GM10248 (cell line): ENCODE measurements around the gene APOO.

Experiments
- CTCF ChIA-PET: fragments of 300-600 bp; sonication (Branson Sonifier 250); formaldehyde crosslinking; extraction: SDS; loops from one replicate; lab custom pipeline; 2021; ENCODE audit warnings: antibody characterized with exemption; lab: Yijun Ruan, JAX
- POLR2A ChIA-PET: fragments of 350-650 bp; sonication (Branson Sonifier 250); formaldehyde crosslinking; extraction: SDS; loops from one replicate; lab custom pipeline; 2020; ENCODE audit warnings: antibody characterized with exemption; lab: Yijun Ruan, JAX
- DNase-seq: peaks from one replicate; pipeline ENCODE4 v3.0.0; 2012; ENCODE audit errors: extremely low spot score
- TF ChIP-seq, protein P1 (sequence below): IDR thresholded peaks from 2 replicates; pipeline ENCODE4 v1.5.1; 2012; ENCODE audit warnings: mild to moderate bottlenecking, low read depth; ENCODE audit errors: extremely low read depth, missing control alignments, control extremely low read depth

APOO gene

DNA sequence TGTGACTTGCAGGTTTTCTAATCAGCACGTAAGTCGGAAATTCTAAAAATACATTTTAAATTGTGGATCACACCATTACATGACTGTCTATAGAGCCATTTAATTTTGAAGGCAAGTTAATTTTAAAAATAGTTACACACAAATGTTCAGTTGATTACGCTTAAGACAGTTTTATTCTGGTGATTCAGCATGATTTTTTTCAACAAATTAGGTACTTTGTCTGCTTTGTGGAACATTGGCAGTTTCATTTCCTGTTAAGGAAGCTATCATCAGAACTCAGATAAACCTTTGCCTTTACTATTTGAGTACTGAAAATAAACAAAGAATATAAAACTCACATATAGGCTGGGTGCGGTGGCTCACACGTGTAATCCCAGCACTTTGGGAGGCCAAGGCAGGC is 105.3 kb downstream of the APOO start:
- ChIA-PET CTCF (no interaction called here), POLR2A (no interaction called here)
- DNase-seq = no peak
- TF ChIP-seq, protein P1, sequence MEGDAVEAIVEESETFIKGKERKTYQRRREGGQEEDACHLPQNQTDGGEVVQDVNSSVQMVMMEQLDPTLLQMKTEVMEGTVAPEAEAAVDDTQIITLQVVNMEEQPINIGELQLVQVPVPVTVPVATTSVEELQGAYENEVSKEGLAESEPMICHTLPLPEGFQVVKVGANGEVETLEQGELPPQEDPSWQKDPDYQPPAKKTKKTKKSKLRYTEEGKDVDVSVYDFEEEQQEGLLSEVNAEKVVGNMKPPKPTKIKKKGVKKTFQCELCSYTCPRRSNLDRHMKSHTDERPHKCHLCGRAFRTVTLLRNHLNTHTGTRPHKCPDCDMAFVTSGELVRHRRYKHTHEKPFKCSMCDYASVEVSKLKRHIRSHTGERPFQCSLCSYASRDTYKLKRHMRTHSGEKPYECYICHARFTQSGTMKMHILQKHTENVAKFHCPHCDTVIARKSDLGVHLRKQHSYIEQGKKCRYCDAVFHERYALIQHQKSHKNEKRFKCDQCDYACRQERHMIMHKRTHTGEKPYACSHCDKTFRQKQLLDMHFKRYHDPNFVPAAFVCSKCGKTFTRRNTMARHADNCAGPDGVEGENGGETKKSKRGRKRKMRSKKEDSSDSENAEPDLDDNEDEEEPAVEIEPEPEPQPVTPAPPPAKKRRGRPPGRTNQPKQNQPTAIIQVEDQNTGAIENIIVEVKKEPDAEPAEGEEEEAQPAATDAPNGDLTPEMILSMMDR = no peak

DNA sequence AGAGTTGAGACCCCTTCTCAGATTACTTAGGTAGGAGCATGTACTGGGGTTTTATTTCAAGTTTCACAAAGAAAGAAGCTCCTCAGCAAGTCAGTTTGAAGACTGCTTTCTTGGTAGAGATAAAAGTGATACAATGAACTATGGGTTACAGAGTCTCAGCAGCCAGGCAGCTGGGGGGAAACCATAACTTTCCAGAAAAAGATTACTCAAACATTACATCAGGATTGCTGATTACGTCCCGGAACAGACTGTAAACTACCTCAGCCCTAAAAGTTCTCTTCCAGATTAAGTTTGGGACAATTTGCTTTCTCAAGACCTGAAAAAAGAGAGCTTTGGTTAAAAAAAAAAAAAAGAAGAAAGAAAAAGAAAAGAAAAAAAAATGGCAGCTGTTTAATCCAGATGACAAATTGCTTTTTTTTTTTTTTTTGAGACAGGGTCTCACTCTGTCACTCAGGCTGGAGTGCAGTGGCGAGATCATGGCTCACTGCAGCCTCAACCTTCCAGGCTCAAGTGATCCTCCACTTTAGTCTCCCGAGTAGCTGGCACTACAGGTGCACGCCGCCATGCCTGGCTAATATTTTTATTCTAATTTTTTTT is 108.2 kb downstream of the APOO start:
- CTCF ChIA-PET = interaction anchor here (1.6 to 2.7 kb wide), 2 partner anchors 16 to 102 kb away, joined by 5 to 8 read pairs; partner anchors contain the start of gene SAT1
- DNase-seq = no peak
- TF ChIP-seq, protein P1 = no peak

DNA sequence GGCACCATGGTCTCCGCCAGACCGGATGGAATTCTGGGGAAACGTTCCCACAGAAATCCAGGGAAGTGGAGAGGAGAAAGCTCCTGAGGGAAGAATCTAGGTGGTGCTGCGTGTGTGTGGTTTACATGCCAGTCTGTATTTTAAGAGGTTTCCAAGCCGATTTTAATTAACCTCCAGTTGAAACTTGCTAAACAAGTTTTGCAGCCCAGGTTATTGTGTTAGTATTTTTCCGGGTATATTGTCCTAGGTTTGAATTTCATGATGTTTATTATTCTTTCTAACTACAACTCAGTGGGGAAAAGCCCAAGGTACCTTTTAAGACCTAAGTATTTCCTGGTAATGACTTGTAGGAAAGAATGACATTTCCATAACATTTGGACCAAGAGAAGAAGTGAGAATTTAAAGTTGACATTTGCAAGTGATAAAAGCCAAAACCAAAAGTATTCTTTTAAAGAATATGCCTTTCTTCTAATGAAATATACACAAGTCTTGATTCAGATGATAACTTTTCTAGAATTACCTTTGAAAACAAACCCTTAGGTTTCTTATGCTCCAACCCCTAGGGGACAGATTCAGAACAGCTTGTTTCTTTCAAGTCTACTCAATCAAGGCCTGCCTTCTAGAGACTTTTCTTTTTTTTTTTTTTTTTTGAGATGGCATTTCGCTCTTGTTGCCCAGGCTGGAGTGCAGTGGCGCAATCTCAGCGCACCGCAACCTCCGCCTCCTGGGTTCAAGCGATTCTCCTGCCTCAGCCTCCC is 110.2 kb downstream of the APOO start:
- CTCF ChIA-PET = interaction anchor here (1.1 to 2.7 kb wide), 3 partner anchors 14 to 42 kb away, joined by 3 to 8 read pairs (median 3); partner anchors contain the start of gene SAT1
- TF ChIP-seq, protein P1 = no peak
- no peak for DNase-seq
- POLR2A ChIA-PET = no interaction called here

More for the DNA sequence above, 108.2 kb downstream of the APOO start:
- POLR2A ChIA-PET = no interaction called here

DNA sequence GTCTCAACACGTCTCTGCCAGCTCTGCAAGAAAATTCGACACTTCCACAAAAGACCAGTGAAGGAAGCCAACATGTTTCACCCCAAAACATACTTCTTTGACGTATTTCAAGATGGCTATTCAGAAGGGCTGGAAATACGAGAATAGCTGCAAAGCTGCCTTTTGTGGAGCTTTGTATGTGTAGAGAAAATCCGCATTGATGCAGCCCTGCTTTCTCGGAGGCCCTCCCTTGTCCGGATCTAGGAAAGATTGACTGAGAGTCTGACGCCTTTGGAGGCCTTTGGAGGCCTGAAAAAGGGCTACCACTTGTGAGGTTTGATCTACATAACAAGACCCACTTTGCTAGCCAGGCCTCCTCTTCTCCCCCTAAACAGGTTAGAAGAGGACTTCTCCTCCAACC is 112.5 kb downstream of the APOO start:
- ChIA-PET POLR2A (no interaction called here), CTCF (interaction anchor here (1.1 kb wide), 1 partner anchor 28 kb away, joined by 3 read pairs; no protein-coding TSS in a partner anchor)
- no peak for DNase-seq
- TF ChIP-seq, protein P1 = no peak

DNA sequence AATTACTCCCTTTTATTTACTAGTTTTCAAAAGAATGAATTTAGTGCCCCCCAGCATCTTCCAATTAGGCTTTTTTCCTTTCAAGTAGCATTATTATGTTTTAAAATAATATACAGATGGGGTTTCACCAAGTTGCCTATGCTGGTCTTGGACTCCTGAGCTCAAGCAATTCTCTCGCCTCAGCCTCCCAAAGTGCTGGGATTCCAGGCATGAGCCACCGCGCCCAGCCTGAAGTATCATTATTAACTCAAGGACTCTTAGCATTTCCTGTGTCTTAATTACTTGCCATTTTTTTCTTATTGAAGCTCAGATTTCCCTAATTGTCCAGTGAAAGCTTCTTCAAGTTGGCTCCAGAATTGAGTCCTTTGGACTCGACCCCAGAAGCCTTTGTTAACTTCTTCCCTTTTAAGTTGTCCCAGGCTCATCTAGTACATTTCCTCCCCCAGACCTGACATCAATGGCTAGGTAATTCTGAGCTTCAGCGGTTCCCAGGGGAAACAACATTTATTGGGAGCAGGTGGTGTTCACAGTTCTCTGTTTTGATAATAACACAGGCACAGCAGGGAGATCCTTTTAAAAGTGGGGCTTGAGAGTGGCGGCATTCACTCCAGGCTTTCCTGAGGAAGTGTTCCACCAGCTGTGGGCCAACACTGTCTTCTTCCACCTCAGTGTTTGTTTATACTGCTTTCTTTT is 114.7 kb downstream of the APOO start:
- TF ChIP-seq, protein P1 = no peak
- POLR2A ChIA-PET = interaction anchor here (0.5 kb wide), 1 partner anchor 8 kb away, joined by 3 read pairs; no protein-coding TSS in a partner anchor
- DNase-seq = no peak
- CTCF ChIA-PET = interaction anchor here (0.8 to 1.3 kb wide), 2 partner anchors 108 to 109 kb away, joined by 3 to 4 read pairs; no protein-coding TSS in a partner anchor

DNA sequence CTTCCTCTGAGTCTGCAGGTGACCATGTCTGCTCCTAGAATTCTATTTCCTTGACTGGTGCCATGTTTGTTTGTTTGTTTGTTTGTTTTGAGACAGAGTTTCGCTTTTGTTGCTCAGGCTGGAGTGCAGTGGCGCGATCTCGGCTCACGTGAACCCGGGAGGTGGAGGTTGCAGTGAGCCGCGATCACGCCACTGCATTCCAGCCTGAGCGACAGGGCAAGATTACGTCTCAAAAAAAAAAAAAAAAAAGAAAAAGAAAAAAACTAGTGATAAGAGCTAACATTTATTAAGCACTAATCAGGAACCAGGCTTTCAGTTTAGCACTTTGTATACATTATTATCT is 117.6 kb downstream of the APOO start:
- DNase-seq = no peak
- ChIA-PET CTCF (no interaction called here), POLR2A (no interaction called here)
- TF ChIP-seq, protein P1 = no peak
